ENCODE results near the gene ZNF827.

The ZNF827 gene

DNA sequence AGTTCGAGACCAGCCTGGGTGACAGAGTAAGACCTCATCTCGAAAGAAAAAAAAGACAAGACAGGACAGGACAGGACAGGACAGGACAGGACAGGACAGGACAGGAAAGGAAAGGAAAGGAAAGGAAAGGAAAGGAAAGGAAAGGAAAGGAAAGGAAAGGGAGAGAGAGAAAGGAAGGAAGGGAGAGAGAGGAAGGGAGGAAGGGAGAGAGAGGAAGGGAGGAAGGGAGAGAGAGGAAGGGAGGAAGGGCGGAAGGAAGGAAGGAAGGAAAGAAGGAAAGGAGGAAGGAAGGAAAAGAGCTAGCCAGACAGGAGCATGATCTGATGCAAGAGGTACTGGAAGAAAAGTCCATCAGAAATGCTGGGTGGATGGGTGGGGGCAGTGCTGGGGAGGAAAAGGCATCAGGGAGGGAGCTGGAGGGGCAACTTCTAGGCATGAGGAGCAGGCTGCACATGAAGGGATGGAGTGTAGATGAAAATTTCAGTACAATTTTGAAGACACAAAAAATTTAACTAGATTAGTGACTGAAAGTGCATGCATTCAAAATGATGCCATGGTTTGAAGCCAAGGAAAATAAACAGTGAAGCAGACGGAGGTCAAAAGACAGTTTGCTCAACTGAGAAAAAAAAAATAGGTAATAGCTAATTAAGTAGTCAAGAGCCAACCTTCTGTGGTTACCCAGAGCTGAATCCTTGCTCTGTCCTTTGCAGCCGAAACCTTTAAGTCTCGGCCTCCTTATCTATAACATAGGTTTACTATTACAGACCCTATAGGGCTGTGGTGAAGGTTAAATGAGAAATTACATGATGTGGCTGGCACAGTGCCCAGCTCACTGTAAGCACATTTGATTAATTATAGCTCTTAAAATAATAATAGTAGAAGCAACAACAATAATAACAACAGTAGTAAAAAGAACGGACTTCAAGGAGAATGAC lies 59.9 kb downstream of the ZNF827 start:
- Histone ChIP-seq H3K27me3 (replicated peaks; ENCODE audit: control insufficient read depth, insufficient read depth, low read length) (no peaks in the 10 kb centered on the region), H3K36me3 (ENCODE audit: control insufficient read depth, insufficient read depth, low read length) (peaks cover 1% of the 10 kb centered on the region; the same call in 1 of the 2 replicates), H3K4me3 (replicated peaks; ENCODE audit: low read depth, low read length) (no peak overlapping the region)
- TF ChIP-seq, protein P1, sequence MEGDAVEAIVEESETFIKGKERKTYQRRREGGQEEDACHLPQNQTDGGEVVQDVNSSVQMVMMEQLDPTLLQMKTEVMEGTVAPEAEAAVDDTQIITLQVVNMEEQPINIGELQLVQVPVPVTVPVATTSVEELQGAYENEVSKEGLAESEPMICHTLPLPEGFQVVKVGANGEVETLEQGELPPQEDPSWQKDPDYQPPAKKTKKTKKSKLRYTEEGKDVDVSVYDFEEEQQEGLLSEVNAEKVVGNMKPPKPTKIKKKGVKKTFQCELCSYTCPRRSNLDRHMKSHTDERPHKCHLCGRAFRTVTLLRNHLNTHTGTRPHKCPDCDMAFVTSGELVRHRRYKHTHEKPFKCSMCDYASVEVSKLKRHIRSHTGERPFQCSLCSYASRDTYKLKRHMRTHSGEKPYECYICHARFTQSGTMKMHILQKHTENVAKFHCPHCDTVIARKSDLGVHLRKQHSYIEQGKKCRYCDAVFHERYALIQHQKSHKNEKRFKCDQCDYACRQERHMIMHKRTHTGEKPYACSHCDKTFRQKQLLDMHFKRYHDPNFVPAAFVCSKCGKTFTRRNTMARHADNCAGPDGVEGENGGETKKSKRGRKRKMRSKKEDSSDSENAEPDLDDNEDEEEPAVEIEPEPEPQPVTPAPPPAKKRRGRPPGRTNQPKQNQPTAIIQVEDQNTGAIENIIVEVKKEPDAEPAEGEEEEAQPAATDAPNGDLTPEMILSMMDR (IDR thresholded peaks at IDR 0.05; ENCODE audit: insufficient read depth, low read length, poor library complexity, severe bottlenecking), result no peak
- no peak for DNase-seq (ENCODE audit: extremely low read depth, insufficient read length)

DNA sequence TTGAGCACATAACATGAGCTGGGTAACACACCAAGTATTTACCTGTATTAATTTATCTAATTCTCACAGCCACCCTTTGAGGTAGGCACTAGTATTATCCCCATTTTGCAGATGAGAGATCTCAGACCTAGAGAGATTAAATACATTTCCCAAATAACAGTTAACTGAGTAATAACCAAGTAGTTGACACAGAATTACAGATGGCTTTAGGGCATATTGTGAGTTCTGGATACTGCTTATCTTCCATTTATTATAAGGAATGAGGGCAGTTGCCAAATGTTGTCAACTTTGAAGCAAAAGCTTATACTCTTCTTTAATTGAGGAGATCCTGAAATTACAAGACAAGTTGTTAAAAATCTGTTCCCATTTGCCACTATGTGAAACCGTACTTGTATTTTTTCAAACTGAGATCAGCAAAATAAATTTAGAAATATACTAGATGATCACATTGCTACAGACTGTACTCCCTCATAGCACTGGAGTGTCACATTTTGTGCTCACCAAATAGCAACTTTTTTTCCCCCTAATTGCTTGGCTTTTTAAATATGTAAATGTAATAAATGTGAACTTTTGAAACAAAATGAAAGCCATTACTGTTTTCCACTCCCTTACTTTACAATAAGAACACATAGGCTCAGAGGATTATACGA lies 62.0 kb downstream of the ZNF827 start:
- H3K4me3 ChIP-seq (replicated peaks; ENCODE audit: low read depth, low read length), result no peak overlapping the region
- TF ChIP-seq, protein P1 (IDR thresholded peaks at IDR 0.05; ENCODE audit: insufficient read depth, low read length, poor library complexity, severe bottlenecking), result no peak
- DNase-seq (ENCODE audit: extremely low read depth, insufficient read length), result no peak

DNA sequence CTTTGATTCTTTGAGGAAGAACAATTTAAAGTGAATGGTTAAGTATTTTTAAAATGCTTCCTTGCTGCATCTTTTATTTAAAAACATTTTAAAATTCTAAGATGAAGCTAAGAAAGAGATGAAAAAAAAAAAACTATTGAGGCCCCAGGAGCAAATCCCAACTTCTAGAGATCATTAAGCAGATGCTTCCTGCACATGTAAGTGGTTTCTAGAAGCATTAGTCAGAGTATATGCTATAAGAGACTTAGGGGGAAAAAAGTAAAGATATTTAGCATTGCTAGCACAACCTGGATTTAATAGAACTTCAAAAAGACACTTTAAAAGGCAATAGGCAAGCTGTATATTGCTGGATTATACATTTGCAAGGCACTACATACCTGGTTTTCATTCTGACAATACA lies 64.7 kb downstream of the ZNF827 start:
- no peaks in the 10 kb centered on the region for H3K27me3 ChIP-seq (replicated peaks; ENCODE audit: control insufficient read depth, insufficient read depth, low read length)
- H3K36me3 ChIP-seq (ENCODE audit: control insufficient read depth, insufficient read depth, low read length), result no peaks in the 10 kb centered on the region; the same call in 1 of the 2 replicates
- no peak overlapping the region for H3K4me3 ChIP-seq (replicated peaks; ENCODE audit: low read depth, low read length)
- no peak for DNase-seq (ENCODE audit: extremely low read depth, insufficient read length)
- TF ChIP-seq, protein P1 (IDR thresholded peaks at IDR 0.05; ENCODE audit: insufficient read depth, low read length, poor library complexity, severe bottlenecking), result no peak

More for the DNA sequence above, 62.0 kb downstream of the ZNF827 start:
- Histone ChIP-seq H3K27me3 (replicated peaks; ENCODE audit: control insufficient read depth, insufficient read depth, low read length) (no peaks in the 10 kb centered on the region), H3K36me3 (ENCODE audit: control insufficient read depth, insufficient read depth, low read length) (no peaks in the 10 kb centered on the region)

DNA sequence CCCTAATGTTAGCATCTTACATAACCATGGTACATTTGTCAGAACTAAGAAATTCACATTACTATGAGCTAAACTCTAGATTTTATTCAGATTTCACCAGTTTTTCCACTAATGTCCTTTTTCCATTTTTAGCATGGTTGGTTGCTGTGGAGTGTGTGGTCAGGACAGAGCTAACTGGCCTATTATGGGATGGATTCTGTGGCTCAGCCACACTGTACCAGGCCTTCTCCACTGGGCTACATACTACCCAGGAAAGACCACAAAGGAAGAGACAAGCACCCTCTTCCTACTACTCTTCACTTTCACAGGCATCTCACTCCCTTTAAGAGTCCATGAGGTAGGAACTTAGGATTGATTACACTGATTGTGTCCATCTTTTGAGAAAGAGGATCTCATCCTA lies 67.4 kb downstream of the ZNF827 start:
- no peak for DNase-seq (ENCODE audit: extremely low read depth, insufficient read length)
- no peaks in the 10 kb centered on the region for H3K27me3 ChIP-seq (replicated peaks; ENCODE audit: control insufficient read depth, insufficient read depth, low read length)
- H3K4me3 ChIP-seq (replicated peaks; ENCODE audit: low read depth, low read length), result no peak overlapping the region
- no peaks in the 10 kb centered on the region; the same call in 1 of the 2 replicates for H3K36me3 ChIP-seq (ENCODE audit: control insufficient read depth, insufficient read depth, low read length)
- TF ChIP-seq, protein P1 (IDR thresholded peaks at IDR 0.05; ENCODE audit: insufficient read depth, low read length, poor library complexity, severe bottlenecking), result no peak

DNA sequence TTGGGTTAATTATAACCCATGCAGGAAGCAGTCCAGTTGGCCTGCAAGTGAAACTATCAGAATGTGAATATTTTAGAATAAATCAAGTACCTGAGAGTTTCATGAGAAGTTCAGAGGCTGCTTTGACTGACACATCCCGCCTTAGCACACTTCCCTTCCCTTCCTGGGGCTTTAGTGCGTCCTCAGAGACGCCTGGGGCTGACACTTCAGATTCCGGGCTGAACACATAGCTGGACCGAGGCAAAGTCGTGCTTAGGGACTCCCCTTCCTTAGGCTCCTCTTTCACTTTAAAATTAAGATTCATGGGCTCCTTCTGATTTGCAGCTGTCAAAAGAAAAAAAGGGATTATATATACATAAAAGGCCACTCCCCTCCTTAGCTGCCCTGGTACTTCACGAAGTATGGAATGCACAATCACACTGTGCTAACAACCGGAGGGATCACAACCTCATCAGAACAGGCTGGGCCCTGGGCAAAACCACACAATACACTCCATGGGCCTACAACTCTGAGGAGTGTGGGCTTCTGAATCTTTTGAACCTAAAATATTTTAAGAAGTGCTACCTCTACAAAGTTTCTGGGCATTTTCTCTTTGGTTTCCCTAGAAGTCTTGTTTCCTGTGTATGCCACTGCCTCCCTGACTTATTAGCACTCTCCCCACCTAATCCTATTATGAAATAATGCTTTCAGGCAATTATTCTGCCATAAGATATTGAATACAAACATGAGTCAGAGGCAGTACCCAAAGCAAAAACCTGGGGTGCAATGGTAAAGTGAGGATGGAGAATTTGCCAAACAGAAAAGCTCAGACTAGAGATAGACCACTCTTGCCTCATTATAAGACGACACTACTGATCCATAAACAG lies 68.2 kb downstream of the ZNF827 start:
- Histone ChIP-seq H3K27me3 (replicated peaks; ENCODE audit: control insufficient read depth, insufficient read depth, low read length) (no peaks in the 10 kb centered on the region), H3K36me3 (ENCODE audit: control insufficient read depth, insufficient read depth, low read length) (no peaks in the 10 kb centered on the region; the same call in 1 of the 2 replicates), H3K4me3 (replicated peaks; ENCODE audit: low read depth, low read length) (no peak overlapping the region)
- TF ChIP-seq, protein P1 (IDR thresholded peaks at IDR 0.05; ENCODE audit: insufficient read depth, low read length, poor library complexity, severe bottlenecking), result no peak
- no peak for DNase-seq (ENCODE audit: extremely low read depth, insufficient read length)

Data from GM06990 (cell line).